Tibial nerve (tissue), 4 donors: ENCODE results near the gene PLEKHJ1. TPM values are rescaled to one million over a fixed set of nuclear protein-coding genes. Genes with fewer than 3 reads are reported as not detected.

Experiments used
- DNase-seq, 2 donors: peaks; one replicate each; pipeline ENCODE4 v3.0.0-alpha.2; 2019; ENCODE audit warnings: low spot score in 2 of 2
- H3K27ac ChIP-seq, 4 donors: fragments of 200-600 bp; sonication (generic) in 3 of 4; one replicate each; pipeline ENCODE4 v1.5.1; 2017 to 2019; ENCODE audit warnings: mild to moderate bottlenecking in 1 of 4
- H3K27me3 ChIP-seq, 2 donors: fragments of 200-600 bp; sonication (generic) in 1 of 2; one replicate each; pipeline versions ENCODE4 v1.5.1 to v1.6.0; 2017 to 2019
- H3K36me3 ChIP-seq, 3 donors: fragments of 200-600 bp; sonication (generic); one replicate each; pipeline ENCODE4 v1.5.1; 2018 to 2019
- H3K4me1 ChIP-seq, 4 donors: fragments of 200-600 bp; sonication (generic) in 3 of 4; one replicate each; pipeline ENCODE4 v1.5.1; 2017 to 2019
- H3K4me3 ChIP-seq, 4 donors: fragments of 200-600 bp; sonication (generic) in 3 of 4; one replicate each; pipeline ENCODE4 v1.5.1; 2017 to 2019; ENCODE audit warnings: mild to moderate bottlenecking in 1 of 4, moderate library complexity in 1 of 4
- H3K9me3 ChIP-seq, 4 donors: fragments of 200-600 bp; sonication (generic) in 3 of 4; one replicate each; pipeline ENCODE4 v1.5.1; 2017 to 2019
- EP300 ChIP-seq, 2 donors: sonication (generic); formaldehyde crosslinking; IDR thresholded peaks; one replicate each; pipeline ENCODE4 v1.6.1; 2017; ENCODE audit warnings: antibody characterized with exemption in 2 of 2, mild to moderate bottlenecking in 1 of 2
- POLR2A ChIP-seq, 2 donors: fragments of 450-650 bp; IDR thresholded peaks; one replicate each; pipeline ENCODE4 v1.6.1; 2017; ENCODE audit warnings: antibody characterized with exemption in 2 of 2, mild to moderate bottlenecking in 2 of 2, moderate library complexity in 2 of 2
- WGBS, 2 donors: methylation state at CpG; one replicate each; pipeline ENCODE4 v1.1.5; 2018; 5-methylcytosine and 5-hydroxymethylcytosine counted together
- total RNA-seq, 4 donors: library from RNA; depleted of rRNA; stranded (reverse); fragments of >200 nt; gene quantifications; one replicate each; pipeline ENCODE4 v1.1.0, GENCODE V29; 2016
- TF ChIP-seq, protein P1 (sequence below), 5 experiments: fragments of 200-600 bp in 3 of 5; fragments of 450-650 bp in 2 of 5; sonication (generic) in 3 of 5; IDR thresholded peaks; one replicate each; pipeline ENCODE4 v1.5.1; 2016 to 2019; ENCODE audit warnings: antibody characterized with exemption in 5 of 5, mild to moderate bottlenecking in 3 of 5, moderate library complexity in 2 of 5

PLEKHJ1 gene
- total RNA-seq, 4 donors from 2014 or later, result 37.3 to 67.5 (median 51.2) TPM

DNA sequence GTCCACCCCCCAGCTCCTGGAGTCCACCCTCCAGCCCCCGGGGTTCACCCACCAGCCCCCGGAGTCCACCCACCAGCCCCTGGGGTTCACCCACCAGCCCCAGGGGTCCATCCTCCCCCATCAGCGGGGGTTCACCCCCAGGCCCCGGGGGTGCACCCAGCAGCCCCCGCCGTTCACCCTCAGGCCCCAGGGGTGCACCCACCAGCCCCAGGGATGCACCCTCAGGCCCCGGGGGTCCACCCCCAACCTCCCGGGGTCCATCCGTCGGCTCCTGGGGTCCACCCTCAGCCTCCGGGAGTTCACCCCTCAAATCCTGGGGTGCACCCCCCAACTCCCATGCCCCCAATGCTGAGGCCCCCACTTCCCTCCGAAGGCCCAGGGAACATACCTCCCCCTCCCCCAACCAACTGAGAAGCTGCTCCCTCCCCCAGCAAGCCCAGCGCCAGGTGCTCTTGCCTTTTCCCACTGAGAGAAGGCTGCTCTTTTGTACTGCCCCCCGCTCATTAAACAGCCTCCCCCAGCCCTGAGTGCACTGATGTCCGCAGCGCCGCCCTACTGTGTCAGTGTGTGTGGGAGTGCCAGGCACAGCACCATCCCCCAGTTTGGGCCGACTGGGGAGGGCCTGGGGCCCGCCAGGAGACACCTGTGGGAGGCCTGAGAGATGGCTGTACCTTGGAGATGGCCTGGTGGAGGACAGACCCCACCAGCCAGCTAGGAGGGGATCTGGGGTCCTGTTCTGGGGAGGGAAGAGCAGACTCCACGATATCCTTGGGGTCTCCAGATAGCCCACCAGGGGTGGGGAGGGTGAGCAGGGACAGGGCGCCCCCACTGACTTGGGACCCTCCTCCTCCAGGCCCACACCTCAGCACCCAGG lies 12.2 kb upstream of the PLEKHJ1 start:
- TF ChIP-seq EP300 (IDR thresholded peaks at IDR 0.05), result no peak
- TF ChIP-seq, protein P1, sequence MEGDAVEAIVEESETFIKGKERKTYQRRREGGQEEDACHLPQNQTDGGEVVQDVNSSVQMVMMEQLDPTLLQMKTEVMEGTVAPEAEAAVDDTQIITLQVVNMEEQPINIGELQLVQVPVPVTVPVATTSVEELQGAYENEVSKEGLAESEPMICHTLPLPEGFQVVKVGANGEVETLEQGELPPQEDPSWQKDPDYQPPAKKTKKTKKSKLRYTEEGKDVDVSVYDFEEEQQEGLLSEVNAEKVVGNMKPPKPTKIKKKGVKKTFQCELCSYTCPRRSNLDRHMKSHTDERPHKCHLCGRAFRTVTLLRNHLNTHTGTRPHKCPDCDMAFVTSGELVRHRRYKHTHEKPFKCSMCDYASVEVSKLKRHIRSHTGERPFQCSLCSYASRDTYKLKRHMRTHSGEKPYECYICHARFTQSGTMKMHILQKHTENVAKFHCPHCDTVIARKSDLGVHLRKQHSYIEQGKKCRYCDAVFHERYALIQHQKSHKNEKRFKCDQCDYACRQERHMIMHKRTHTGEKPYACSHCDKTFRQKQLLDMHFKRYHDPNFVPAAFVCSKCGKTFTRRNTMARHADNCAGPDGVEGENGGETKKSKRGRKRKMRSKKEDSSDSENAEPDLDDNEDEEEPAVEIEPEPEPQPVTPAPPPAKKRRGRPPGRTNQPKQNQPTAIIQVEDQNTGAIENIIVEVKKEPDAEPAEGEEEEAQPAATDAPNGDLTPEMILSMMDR (IDR thresholded peaks at IDR 0.05), result no peak
- TF ChIP-seq POLR2A (IDR thresholded peaks at IDR 0.05), result no peak
- peaks cover 0 to 49% (median 15%) of the 10 kb centered on the region in 4 donors for H3K4me1 ChIP-seq
- no peaks in the 10 kb centered on the region for H3K9me3 ChIP-seq
- H3K27ac ChIP-seq, result no peak overlapping the region
- H3K4me3 ChIP-seq, result no peak overlapping the region
- H3K27me3 ChIP-seq, result peaks cover 0 to 33% of the 10 kb centered on the region in 2 donors
- DNase-seq, result no peak
- peaks cover 10 to 62% (median 39%) of the 10 kb centered on the region in 3 donors for H3K36me3 ChIP-seq
- 71 to 75% methylated on average over 9 to 21 of the region's 21 CpGs for WGBS, 2 donors

DNA sequence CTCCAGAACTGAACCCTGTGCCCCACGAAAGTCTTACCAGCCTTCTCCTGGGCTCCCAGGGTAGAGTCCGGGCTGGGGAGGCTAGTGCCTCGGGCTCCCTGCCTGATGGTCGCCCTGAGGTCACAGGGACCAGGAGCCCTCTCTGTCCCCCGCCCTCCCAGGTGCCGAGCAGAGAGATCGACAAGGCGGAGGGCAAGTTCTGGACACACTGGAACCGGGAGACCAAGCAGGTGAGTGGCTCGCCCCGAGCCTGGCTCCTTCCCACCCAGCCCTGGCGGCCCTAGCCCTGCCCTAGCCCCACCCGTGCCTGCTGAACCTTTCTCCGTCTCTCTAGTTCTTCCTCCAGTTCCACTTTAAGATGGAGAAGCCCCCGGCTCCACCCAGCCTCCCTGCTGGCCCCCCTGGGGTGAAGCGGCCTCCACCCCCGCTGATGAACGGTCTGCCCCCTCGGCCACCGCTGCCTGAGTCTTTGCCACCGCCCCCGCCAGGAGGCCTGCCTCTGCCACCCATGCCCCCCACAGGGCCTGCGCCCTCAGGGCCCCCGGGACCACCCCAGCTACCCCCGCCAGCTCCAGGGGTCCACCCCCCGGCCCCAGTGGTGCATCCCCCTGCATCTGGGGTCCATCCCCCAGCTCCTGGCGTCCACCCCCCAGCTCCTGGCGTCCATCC lies 11.4 kb upstream of the PLEKHJ1 start:
- no peak overlapping the region for H3K4me3 ChIP-seq
- H3K4me1 ChIP-seq, result peaks cover 0 to 49% (median 10%) of the 10 kb centered on the region in 4 donors
- H3K36me3 ChIP-seq, result peaks cover 10 to 69% (median 39%) of the 10 kb centered on the region in 3 donors
- WGBS, 2 donors, result 83 to 85% methylated on average over 27 of the region's 28 CpGs
- H3K27me3 ChIP-seq, result peaks cover 0 to 25% of the 10 kb centered on the region in 2 donors
- no peak overlapping the region for H3K27ac ChIP-seq
- no peak for DNase-seq
- TF ChIP-seq POLR2A (IDR thresholded peaks at IDR 0.05), result no peak
- TF ChIP-seq, protein P1 (IDR thresholded peaks at IDR 0.05), result no peak
- no peak for TF ChIP-seq EP300 (IDR thresholded peaks at IDR 0.05)
- H3K9me3 ChIP-seq, result no peaks in the 10 kb centered on the region

DNA sequence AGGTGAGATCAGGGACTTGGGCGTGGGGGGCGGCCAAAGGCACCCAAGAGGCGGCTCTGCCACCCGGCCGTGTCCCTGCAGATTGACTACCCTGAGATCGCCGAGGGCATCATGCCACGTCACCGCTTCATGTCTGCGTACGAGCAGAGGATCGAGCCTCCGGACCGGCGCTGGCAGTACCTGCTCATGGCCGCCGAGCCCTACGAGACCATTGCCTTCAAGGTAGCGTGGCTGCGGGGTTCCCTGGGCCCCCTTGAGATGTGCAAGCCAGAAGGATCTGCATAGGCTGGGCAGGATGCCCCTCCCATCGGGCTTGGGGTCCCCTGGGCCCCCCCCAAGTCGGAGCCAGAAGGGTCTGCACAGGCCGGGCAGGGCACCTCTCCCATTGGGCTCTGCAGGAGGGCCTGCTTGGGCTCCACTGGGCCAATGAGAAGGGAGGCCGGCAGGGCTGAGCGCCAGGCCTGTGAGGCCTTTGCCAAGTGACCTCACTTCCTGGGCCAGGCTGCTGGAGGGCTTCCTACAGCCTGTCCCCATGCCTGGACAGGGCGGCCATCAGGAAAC lies 10.8 kb upstream of the PLEKHJ1 start:
- no peak for DNase-seq

DNA sequence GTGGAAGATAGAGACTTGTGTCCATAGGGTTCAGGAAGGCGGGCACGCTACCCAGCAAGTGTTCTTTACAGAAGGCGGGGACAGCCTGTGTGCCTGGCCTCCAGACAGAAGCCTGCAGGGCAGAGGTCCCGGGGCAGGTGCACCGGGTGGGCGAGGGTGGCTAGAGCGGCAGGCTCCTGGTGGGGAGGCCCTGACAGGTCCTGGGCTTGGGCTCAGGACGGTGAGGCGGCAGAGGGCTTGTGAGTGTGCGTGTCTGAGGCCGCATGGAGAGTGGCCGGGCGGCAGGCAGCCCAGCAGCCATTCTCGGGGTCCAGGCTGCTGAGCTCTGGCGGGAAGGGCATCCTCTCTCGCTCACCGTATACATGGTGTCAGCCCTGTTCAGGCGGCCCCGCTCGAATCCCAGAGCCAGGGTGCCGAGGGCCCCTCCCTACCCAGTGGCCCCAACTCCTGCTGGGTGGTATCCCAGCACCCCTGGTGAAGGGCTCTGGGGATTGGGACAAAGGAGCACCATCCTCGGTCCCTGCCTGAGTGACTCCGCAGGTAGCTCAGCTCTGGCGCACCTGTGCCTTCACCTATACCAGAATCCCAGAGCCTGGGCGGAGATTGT lies 10.0 kb upstream of the PLEKHJ1 start:
- DNase-seq, result no peak
- H3K27me3 ChIP-seq, result peaks cover 0 to 14% of the 10 kb centered on the region in 2 donors
- peaks cover 10 to 69% (median 39%) of the 10 kb centered on the region in 3 donors for H3K36me3 ChIP-seq
- 87 to 95% methylated on average over 19 to 21 of the region's 25 CpGs for WGBS, 2 donors
- no peaks in the 10 kb centered on the region for H3K9me3 ChIP-seq
- peaks cover 0 to 49% (median 15%) of the 10 kb centered on the region in 4 donors for H3K4me1 ChIP-seq
- H3K4me3 ChIP-seq, result no peak overlapping the region
- TF ChIP-seq, protein P1 (IDR thresholded peaks at IDR 0.05), result no peak
- no peak for TF ChIP-seq EP300 (IDR thresholded peaks at IDR 0.05)
- no peak overlapping the region for H3K27ac ChIP-seq

More for the DNA sequence above, 10.8 kb upstream of the PLEKHJ1 start:
- TF ChIP-seq EP300 (IDR thresholded peaks at IDR 0.05) (no peak), POLR2A (IDR thresholded peaks at IDR 0.05) (no peak)
- TF ChIP-seq, protein P1 (IDR thresholded peaks at IDR 0.05), result no peak
- H3K27ac ChIP-seq, result no peak overlapping the region
- no peak overlapping the region for H3K4me3 ChIP-seq
- H3K27me3 ChIP-seq, result peaks cover 0 to 19% of the 10 kb centered on the region in 2 donors
- WGBS, 2 donors, result 52 to 83% methylated on average over 4 to 22 of the region's 26 CpGs
- peaks cover 0 to 49% (median 10%) of the 10 kb centered on the region in 4 donors for H3K4me1 ChIP-seq
- H3K36me3 ChIP-seq, result peaks cover 10 to 69% (median 39%) of the 10 kb centered on the region in 3 donors
- no peaks in the 10 kb centered on the region for H3K9me3 ChIP-seq
